NCI-H146 treated with DMSO at 0.1 percent for 48 hours (cell line): ENCODE data around the gene PRSS56.

Source experiments
- DNase-seq: peaks from one replicate; lab custom pipeline; 2025; ENCODE audit not compliant: unreplicated experiment; lab: John Stamatoyannopoulos, UW

The PRSS56 gene

DNA sequence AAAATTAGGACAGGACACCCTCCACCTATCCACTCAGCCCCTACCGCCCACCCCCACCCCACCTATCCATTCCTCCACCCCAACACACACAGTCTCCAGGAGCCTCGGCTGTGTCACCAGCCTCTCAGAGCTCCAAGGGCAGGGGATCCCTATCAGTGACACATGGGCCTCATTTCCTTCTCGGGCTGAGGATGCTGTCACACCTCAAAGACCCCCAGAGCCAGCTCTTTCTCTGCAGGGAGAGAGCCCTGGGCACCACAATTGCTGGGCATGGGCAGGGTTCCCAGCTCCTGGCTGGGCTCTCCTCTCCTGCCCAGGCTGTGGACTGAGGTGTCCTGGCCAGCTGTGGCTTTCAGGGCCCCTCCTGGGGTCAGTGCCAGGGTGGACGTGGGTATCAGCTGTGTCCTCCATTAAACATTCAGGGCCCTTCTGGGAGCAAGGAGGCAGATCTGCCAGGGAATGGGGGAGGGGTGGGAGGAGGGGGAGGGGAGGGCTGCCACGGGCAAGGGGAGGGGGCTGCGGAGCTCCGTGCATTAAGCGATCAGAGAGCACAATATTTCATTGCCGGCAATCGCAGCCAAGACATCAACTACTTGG lies 18.3 kb upstream of the PRSS56 start:
- no peak for DNase-seq

DNA sequence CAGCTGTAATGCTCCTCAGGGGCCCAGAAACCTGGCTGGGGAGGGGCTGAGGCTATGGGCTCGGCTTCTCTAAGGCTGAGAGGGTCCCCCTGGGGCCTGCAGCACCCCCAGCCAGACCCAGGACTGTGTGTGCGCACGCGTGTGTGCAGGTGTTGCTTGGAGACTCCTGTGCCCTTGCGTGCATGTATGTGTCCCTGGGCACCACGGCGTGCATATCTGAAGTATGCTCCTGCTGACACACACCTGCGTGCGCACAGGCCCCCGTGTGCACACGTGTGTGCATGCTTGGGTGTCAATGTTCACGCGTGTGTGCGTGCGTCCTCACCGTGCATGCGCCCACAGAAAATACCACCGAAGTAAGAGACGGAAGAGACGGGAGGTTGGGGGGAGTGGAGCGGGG lies 17.7 kb upstream of the PRSS56 start:
- no peak for DNase-seq

DNA sequence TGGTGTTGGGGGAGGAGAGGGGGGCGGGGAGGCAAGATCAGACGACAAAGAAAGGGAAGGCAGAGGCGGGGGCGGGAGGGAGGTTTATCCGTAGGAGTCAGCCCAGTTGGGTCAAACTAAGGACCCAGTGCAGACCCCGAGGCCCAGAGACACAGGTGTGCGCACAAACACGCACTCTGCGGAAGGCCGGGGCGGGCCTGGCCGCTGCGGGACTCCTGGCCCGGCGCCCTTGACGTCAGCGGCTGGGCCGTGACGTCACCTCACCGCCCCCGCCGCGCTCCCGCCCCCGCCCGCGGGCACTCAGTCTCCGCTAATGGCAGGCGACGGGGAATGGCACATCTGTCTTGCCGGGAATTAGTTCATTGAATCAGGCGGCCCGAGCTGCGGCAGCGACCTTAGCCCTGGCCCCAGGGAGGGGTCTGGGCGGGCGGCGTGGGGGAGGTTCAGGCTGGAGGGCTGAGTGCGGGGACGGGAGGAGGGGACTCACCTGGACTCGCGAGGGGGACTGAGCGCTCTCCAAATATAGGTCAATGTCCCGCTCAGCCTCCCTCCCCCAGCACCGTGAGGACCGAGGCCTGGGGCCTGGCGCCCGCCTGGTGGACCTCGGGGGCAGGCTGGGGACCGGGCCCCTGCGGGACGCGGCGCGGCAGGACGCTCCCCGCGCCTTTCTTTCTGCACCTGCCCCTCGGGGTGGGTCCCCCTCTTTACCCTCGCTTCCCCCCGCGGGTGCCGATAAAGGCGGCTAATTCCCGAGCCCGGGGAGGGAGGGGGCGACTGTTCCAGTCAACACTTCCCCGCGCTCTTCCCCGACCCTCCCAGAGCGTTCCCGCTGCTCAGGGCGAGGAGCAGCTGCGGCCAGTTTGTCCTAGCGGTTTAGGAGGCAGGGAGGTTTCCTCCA lies 17.0 kb upstream of the PRSS56 start:
- peak; percentile 12 for DNase-seq

DNA sequence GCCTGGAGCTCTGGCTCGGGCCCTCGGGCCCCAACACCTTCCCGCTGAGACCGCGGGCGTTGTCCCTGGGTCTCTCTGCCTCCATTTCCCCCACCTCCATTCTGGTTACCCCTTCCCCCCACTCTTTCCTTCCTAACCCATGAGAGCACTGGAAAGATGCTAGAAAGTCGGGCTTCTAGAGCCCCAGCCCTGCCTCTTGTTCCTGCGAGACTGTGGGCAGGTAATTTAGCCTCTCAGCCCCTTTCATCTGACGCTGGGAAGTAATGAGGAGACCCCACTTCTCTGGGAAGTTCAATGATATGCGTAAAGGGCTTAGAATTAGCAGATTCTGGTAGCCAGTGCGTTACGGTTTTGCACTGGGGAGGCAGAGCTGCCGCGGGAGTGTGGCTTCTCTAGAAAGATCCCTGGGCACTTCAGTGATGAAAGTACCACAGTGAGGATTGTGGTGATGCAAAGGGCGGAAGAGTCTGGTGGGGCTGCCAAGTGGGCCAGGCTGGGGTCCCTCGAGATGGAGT lies 16.3 kb upstream of the PRSS56 start:
- no peak for DNase-seq

DNA sequence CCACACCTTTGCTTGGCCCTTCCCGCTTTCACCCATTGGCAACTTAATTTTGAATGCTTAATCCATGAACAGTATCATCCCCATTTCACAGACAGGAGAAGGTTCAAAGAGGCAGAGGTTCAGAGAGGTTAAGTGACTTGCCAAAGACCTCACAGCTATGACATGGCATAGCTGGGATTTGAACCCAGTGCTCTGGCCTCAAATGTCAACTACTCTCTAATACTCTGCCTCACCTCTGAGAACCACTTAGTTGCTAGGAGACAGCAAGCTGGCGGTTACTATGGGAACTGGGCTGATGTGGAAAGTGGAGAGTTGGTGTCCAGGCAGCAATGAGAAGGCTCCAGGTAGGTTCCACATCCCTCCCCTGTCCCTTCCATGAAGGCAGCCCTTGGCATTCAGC lies 15.8 kb upstream of the PRSS56 start:
- no peak for DNase-seq

DNA sequence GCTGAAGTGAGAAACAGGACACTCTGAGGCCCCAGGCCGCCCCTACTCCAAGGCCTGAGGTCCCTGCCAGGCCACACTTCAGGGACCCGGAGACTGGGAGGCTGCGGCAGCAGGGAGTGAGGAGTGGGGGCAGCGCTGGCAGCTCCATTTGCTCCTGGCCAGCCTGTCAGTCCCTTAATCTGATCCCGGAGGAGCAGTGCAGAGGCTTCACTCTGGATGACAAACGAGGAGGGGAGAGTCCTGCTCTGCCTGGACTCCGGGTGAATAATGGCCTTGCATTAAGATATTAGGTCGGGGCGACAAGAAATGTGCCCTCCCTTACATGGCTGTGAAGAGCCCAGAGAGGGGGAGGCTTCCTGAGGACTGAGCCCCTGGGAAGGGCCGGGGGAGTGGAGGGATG lies 14.3 kb upstream of the PRSS56 start:
- DNase-seq = no peak

DNA sequence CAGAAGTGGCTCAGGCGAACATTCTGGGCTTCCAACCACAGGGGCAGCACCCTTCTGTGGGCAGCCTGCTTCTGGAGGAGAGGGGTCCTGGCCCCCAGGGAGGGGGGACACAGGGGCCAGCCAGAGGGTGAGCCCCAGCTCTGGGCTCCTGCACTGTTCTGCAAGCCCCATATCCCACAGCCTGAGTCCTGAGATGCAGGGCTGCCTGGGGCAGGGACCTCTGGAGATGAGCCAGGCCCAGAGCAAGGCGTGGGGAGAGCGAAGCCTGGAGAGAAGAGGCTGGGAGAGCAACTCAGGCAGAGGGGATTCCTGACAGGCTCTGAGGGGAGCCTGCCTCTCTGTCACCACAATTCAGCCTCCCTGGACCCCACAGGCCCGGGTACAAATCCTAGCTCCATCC lies 13.5 kb upstream of the PRSS56 start:
- no peak for DNase-seq

DNA sequence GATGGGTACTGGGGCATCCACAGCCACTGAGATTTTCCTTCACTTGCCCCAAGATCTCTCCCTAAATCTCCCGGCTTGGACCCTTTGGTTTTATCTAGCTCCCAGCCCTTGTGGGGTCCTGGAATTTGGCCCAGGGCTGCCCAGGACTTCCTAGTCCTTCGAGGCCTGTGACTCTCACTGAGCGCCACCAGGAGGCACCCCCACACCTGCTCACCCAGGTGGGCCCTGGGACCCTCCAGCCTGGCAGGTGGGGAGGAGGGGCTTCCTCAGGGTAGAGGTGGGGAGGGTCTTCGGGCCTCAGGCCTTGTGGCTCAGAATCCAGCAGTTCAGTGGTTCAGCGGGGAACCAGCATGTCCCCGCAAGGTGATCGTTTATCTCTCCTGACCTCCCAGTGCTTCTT lies 11.9 kb upstream of the PRSS56 start:
- no peak for DNase-seq

DNA sequence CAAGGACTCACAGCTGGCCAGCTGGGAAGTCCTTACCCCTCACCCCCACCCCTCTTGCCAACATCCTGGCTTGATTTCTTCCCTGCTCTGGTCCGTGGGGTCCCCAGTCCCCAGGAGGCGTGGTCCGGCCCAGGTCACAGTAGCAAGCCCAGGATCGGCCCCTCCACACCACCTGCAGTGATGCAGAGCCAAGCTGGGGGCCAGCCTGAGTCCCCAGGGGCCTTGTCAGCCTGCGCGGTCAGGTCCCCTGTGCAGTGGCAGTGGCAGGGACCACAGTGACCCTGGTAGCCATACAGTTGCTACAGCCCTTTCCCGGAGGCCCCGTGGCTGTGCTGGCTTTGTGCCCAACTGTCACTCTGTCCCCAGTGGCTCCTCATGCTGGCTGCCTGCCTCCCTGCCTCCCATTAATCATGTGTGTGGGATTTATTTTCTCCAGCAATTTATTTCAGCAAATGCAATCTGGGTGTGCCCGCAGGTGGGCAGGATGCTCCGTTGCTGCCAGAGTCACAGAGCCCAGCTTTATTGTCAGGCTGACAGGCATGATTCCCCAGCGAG lies 8.8 kb upstream of the PRSS56 start:
- DNase-seq = no peak

DNA sequence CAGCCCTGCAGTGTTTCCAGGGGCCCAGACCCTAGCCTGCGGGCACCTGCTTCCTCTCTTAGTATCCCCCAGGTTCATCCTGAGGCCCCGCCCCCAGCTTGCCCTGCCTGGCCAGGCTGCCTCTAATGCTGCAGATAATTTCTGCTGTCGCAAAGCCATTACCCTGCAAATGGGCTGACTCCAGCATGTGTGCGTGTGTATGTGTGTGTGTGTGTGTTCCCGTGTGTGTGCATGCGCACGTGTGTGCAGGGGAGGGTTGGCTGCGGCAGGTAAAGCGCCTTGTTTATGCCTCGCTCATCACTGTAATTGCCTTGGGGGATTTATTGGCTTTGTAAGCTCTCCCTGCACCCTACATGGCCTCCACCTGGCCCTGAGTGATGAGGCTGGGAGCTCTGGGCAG lies 7.6 kb upstream of the PRSS56 start:
- DNase-seq = no peak

DNA sequence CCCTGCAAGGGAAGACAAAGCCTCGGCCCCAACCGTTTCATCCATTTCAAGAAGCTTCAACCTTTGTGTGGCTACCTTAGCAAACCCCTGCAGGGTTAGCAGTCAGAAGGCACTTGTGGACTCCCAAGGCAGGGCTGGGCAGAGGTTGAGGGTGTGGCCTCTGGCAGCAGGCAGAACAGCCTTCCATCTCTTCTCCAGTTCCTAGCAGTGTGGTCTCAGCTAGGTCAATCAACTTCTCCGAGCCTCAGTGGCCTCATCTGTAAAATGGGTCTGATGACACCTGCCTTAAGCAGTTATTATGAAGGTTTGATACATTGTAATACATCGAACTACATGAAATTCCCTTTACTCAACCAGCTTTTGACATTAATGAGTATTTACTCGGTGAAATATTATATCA lies 6.8 kb upstream of the PRSS56 start:
- no peak for DNase-seq

DNA sequence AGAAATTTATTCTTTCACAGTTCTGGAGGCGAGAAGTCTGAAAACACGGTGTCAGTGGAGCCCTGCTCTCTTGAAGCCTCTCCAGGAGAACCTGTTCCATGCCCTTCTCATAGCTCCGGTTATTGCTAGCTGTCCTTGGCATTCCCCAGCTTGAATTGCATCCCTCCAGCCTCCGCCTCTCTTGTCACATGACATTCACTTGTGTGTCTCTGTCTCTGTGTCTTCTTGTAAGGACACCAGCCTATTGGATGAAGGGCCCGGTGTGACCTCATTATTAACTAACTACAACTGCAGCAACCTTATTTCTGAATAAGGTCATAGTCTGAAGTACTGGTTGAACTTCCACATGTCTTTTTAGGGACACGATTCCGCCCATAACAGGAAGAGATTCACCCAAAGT lies 4.5 kb upstream of the PRSS56 start:
- DNase-seq = no peak

DNA sequence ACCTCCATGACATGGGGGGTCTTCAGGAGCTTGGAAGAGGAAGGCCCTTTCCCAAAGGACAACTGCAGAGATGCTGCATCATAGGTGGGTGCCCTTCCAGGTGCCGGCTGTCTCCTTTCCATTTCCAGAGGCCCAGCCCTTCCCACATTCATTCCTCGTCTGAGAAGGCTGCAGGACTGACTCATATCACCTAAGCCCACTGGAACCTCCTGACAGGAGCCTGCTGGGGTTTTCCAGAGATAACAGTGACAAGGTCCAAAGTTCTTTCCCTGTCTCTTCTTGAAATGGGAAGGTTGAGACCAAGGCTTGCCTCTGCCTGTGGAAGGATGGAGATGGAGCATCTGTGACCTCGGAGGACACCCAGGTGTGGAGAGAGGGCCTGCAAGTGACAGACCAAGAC lies 3.6 kb upstream of the PRSS56 start:
- no peak for DNase-seq

DNA sequence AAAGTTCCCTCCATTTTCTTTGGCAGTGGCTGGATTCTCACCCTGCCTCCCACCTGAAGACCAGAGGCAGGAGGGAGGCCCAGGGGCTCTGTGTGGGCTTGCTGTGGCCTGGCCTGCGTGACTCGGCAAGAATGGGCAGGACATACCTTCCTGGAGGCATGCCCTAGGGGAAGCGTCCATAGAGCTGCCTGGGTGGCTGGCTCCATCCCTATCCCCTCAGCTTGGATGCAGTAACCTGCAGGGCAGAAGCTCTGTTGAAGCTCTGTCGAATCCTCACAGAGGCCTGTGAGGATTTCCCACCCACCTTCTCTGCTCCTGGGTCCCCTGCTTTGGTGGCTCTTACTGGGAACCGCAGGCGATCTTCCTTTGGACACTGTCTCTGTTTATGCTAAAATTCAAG lies 1.3 kb upstream of the PRSS56 start:
- no peak for DNase-seq

DNA sequence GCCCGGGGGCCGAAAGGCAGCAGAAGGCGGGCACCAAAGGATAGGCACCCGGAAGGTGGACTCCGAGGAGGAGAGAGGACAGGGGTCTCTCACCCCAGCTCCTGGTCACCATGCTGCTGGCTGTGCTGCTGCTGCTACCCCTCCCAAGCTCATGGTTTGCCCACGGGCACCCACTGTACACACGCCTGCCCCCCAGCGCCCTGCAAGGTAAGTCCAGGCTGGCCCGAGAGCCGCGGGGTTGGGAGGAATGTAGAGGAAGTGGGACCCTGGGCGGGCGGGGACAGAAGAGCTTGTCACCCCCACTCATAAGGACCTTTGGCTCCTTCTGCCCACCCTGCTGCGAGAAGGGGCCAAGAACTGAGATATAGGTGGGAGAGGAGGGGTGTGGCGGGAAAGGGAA lies 301 bp downstream of the PRSS56 start:
- DNase-seq = no peak

DNA sequence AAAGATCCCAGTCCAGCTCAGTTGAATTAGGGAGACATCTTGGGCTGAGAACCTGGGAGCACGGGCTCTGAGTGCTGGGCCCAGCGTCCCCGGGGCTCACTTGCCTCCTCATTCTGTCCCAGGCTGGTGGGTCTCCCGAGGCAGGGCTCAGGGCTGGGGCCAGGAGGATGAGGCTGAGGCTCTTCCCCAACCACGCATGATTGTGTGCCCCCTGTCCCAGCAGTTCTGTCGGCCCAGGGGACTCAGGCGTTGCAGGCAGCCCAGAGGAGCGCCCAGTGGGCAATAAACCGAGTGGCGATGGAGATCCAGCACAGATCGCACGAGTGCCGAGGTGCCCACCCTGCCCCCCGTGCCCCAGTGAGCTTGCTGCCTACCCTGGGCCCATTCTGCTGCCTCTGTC lies 910 bp downstream of the PRSS56 start:
- DNase-seq = no peak

DNA sequence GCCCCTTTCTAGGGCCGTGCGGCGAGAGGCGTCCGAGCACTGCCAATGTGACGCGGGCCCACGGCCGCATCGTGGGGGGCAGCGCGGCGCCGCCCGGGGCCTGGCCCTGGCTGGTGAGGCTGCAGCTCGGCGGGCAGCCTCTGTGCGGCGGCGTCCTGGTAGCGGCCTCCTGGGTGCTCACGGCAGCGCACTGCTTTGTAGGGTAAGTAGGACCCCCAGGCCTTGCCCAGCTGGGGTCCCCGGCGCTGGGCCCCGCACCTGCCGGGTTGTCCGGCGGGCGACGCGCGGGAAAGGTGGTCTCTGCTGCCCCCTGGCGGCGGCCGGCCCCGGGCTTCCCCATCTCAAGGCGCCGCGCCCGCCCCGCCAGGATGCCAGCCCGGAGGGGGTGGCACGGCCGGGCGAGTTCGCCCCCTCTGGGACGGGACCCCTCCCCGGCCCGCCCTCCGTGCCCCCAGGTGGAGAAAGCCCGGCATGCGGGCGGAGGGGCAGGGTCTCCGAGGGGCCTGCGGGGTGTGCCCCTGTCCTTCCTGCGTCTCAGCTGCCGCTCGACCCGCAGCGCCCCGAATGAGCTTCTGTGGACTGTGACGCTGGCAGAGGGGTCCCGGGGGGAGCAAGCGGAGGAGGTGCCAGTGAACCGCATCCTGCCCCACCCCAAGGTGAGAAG lies 1.9 kb downstream of the PRSS56 start:
- DNase-seq = no peak

DNA sequence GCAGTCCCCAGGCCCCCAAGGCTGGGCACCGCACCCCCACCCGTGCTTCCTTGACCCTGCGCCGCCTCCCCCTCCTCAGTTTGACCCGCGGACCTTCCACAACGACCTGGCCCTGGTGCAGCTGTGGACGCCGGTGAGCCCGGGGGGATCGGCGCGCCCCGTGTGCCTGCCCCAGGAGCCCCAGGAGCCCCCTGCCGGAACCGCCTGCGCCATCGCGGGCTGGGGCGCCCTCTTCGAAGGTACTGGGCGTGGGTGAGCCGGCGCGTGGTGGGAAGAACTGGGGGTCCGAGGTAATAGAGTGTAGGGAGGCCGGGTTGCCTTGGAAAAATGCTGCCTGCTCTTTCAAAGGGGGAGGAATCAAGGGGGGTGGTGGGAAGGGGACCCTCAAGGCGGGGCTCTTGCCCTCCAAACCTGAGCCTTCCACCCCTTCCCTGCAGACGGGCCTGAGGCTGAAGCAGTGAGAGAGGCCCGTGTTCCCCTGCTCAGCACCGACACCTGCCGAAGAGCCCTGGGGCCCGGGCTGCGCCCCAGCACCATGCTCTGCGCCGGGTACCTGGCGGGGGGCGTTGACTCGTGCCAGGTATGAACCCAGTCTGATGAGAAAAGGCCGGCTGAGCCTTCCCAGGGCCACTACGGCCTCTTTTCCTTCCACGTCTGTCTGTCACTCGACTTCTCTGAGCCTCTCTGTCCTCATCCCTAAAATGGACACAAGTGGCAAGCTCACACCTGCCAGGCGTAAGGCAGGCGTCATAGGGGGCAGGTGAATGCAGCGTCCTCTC lies 2.6 kb downstream of the PRSS56 start:
- no peak for DNase-seq

DNA sequence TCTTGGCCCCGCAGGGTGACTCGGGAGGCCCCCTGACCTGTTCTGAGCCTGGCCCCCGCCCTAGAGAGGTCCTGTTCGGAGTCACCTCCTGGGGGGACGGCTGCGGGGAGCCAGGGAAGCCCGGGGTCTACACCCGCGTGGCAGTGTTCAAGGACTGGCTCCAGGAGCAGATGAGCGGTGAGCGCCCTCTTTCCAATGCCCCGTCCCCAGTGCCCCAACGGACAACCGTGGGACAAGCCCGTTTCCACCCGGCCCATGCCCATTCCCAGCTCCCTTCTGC lies 3.2 kb downstream of the PRSS56 start:
- no peak for DNase-seq

DNA sequence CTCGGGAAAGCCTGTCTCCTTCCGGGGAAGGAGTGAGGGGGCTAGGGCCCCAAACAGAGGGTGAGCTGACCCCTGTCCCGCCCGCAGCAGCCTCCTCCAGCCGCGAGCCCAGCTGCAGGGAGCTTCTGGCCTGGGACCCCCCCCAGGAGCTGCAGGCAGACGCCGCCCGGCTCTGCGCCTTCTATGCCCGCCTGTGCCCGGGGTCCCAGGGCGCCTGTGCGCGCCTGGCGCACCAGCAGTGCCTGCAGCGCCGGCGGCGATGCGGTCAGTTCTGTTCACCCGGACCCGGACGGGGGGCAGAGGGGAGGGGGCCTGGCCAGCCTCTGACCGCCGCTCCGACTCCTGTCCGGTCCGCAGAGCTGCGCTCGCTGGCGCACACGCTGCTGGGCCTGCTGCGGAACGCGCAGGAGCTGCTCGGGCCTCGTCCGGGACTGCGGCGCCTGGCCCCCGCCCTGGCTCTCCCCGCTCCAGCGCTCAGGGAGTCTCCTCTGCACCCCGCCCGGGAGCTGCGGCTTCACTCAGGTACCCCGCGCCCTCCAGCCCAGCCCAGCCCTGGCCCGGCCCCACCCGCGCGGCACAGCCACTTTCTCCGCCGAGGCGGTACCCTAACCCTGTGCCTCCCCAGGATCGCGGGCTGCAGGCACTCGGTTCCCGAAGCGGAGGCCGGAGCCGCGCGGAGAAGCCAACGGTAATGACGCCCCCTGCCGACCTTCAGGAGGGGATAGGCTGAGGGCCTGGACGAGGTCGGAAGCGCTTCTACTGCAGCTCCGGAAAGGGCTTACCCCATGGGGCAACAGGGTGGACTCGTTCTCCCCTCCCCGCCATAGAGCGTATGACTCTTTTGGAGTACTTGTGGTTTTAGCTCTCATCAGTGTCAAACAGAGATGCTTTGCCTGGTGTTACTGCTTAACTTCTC lies 3.8 kb downstream of the PRSS56 start:
- DNase-seq = no peak
